Smooth muscle cell of bladder (primary cell): ENCODE results near the gene FLYWCH1. TPM values are rescaled to one million over a fixed set of nuclear protein-coding genes. Genes with fewer than 3 reads are reported as not detected.

ENCODE experiments used
- total RNA-seq: library from RNA; depleted of rRNA; stranded (reverse); fragments of >200 nt; gene quantifications from 2 replicates; pipeline ENCODE4 v1.2.3, GENCODE V29; 2014

The FLYWCH1 gene, protein sequence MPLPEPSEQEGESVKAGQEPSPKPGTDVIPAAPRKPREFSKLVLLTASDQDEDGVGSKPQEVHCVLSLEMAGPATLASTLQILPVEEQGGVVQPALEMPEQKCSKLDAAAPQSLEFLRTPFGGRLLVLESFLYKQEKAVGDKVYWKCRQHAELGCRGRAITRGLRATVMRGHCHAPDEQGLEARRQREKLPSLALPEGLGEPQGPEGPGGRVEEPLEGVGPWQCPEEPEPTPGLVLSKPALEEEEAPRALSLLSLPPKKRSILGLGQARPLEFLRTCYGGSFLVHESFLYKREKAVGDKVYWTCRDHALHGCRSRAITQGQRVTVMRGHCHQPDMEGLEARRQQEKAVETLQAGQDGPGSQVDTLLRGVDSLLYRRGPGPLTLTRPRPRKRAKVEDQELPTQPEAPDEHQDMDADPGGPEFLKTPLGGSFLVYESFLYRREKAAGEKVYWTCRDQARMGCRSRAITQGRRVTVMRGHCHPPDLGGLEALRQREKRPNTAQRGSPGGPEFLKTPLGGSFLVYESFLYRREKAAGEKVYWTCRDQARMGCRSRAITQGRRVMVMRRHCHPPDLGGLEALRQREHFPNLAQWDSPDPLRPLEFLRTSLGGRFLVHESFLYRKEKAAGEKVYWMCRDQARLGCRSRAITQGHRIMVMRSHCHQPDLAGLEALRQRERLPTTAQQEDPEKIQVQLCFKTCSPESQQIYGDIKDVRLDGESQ
- total RNA-seq: 36.4 and 42.5 TPM in 2 replicates

DNA sequence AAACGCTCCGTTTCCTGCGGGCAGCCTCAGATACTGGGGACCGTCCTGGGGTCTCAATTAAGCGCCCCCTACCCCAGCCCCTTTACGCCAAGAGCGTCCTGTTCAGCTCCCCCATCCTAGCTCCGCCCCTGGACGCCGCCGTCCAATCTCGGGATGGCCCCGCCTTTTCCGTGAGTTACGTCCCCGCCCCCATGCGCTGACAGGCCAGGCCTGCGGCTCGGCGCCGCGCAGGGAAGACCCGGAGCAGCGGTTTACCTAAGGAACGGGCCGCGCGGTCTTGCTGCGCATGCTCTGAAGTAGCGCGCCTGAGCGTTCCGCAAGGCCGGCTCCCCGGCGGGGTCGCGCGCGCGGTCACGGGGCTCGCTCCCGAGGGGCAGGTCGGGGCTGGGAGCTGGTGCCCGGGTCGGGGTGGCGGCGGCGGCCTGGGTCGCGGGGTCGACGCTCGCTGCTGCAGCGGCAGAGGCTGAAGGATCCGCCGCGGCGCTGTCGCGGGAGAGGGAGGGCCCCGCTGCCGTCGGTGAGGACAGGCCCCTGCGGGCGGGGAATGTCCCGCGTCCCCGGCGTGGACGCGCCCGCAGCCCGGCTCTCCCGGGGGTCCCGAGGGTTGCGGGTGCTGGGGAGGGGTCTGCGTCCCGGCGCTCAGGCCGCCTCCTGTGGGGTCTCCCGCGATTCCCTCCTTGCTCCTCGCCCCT lies at the start of gene FLYWCH1:
Gene FLYWCH1, plus strand, starts transcription at position 294 of the 692 bp plus-strand sequence. CDS start 17,755 bp downstream, outside the sequence.

DNA sequence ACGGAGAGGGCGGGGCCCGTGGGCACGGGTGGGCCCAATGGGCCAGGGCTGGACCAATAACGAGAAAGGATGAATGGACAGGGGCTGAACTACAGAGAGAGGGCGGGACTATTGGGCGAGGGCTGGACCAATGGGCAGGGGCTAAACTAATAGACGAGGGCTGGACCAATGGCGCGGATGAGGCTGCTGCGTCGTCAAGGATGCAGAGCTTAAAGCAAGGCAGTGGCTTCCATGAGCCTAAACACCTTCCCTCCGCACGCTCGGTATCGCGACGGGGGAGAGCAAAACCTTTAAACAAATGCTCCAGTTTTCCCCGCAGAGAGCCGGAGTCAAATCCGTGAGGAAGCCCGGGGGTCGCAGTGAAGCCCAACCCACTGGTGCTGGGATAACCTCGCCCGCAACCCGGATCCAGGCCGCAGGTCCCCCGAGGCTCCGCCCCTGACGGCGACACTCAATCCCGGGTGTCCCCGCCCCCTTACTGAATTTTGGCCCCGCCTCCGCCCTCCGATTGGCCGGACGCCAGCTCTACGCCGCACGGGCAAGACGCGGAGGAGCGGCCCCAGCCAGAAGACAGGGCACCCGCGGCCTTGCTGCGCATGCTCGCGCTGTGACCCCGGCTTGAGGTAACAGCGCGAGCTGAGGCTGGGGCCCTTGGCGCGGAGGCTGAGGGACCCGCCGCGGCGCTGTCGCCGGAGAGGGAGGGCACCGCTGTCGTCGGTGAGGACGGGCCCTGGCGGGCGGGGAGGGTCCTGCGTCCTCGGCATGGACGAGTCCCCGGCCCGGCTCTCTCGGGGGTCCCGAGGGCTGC lies 28.9 kb upstream of the FLYWCH1 start, which contains the start of gene FLYWCH2:
Gene FLYWCH2, plus strand, starts transcription at position 566 of the 808 bp plus-strand sequence. CDS start 13,235 bp downstream, outside the sequence.

DNA sequence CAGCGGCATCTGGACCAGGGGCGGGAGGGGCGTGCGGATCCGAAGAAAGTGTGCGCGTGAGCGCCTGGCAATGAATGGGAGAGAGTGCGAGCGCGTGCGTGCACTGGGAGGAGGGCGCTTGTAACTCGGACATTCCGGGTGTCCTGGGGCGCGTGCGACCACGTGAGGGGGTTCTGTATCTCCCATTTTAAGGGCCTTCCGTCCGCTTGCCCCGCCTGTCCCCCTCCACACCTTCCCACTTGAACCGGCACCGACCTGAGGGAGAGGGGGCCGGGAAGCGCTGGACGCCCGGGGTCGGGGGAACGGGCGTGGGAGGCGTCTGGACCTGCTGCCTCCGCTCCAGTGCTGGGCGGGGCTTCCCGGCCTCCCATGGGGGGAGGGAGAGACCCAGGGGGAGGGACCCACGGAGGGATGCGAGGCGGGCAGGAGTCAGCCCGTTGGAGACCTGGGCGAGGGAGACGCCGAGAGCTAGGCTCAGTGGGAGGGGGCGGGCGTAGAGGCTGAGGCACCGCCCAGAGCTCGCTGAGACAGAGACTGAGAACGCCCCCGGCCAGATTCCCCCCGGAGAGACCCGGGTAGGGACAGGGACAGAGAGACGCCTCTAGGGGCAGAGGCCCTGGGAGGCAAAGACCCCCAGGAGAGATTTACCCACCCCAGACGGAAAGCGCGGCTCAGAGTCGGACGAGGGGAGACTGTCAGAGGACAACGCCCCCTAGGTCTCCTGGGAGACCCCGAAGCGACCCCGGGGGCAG lies 52.2 kb downstream of the FLYWCH1 start, which contains the start of gene KREMEN2:
Gene KREMEN2, plus strand, starts transcription at position 553 of the 752 bp plus-strand sequence. CDS start 246 bp downstream, outside the sequence.

DNA sequence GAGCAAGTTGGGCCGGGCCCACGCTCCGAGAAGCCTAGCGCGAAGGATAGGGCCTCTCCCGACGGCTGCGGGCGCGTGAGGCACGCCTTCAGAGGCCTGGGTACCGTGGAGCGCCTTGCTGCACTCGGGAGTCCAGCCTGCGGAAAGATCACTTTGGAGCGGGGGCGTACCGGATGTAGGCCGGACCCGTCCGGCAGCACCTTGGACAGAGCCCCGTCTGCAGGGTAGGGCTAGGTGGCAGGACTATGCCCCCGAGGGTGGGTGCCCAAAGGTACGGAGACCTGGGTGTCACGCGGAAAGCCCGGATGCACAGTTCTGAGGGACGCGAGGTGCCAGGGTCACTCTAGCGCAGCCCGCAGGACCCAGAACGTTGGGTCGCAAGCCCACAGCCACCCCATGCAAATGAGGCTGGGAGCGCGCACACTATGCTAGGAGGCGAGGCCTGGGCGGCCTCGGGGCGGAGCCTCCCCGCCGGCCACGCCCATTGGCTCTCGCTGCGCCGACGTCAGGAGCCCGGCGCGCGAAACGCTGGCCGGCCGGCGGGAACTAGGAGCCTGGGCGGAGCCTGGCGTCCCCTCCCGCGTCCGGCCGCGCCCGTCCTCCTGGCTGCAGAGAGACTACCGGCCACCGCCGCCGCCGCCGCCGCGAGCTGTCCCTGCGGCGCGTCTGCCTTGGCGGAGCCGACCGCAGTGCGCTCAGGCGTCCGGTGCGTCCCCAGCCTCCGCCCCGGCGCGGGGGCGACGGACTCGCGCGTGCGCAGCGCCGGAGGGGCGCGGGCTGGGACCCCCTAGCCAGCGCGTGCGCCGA lies 57.2 kb downstream of the FLYWCH1 start, which contains the start of gene PAQR4:
Gene PAQR4, plus strand, starts transcription at position 611 of the 807 bp plus-strand sequence. CDS start 327 bp downstream, outside the sequence.

DNA sequence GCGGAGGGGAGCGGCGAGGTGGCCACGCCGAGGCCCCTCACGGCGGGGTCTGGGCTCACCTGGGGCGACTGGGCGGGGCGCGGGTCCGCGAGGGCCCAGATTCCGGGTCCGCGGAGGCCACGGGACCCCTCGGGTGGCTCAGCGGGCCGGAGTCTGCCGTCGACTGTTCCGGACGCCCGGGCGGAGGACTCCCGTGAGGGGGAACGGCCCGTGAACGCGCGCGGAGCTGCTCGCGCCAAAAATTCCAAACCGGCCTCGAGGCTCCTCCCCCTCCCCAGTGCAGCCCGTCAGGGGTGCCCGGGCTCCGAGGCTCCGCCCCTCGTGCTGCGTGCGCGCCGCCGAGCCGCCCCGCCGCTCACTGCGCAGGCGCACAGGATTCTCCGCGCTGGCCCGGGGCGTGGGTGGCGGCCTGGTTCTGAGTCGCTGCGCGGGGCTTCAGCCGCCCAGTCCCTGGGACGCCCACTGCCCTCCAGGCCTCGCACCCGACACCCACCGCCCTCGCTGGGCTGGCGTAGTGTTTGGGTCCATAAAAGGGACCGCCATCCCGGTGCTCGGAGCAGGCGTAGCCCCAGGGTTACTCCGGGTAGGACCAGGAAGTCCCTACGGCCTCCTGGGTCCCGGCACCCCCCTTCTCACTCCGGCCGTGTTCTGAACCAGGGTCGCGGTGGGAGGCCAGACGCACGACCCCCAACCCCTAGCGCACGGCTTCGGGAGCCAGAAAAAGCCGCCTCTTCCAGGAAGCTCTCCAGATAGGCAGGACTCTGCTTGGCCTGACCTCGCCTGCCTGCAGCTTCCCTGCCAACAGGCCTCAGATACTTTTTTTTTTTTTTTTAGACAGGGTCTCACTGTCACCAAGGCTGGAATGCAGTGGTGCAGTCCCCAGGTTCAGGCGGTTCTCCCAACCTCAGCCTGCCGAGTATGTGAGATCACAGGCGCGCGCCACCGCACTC lies 68.8 kb downstream of the FLYWCH1 start, which contains the start of gene PKMYT1:
Gene PKMYT1, minus strand, starts transcription at position 220 of the 950 bp plus-strand sequence. CDS start 789 bp downstream, outside the sequence.

Other genes starting within 250 kb of the FLYWCH1 start
- gene KCTD5, start 229.4 kb upstream of the FLYWCH1 start, total RNA-seq: 16.2 and 18.2 TPM in 2 replicates
- gene PRSS27, start 191.7 kb upstream of the FLYWCH1 start, total RNA-seq: 0.57 and 0.74 TPM in 2 replicates
- 29.7 and 50.2 TPM in 2 replicates for gene SRRM2, start 159.3 kb upstream of the FLYWCH1 start, total RNA-seq
- gene ELOB, start 134.7 kb upstream of the FLYWCH1 start, total RNA-seq: 507 and 710 TPM in 2 replicates
- gene PRSS33, start 124.4 kb upstream of the FLYWCH1 start, total RNA-seq: not detected in 2 replicates
- not detected in 2 replicates for gene PRSS41, start 113.5 kb upstream of the FLYWCH1 start, total RNA-seq
- gene PRSS21, start 94.7 kb upstream of the FLYWCH1 start, total RNA-seq: 0.55 TPM in 1 of 2 replicates, not detected in the other
- gene ZG16B, start 81.6 kb upstream of the FLYWCH1 start, total RNA-seq: 0.18 and 1.3 TPM in 2 replicates
- not detected in 2 replicates for gene PRSS22, start 53.8 kb upstream of the FLYWCH1 start, total RNA-seq
- 72.2 and 88.2 TPM in 2 replicates for gene FLYWCH2, start 28.7 kb upstream of the FLYWCH1 start, total RNA-seq
- gene KREMEN2, start 52.3 kb downstream of the FLYWCH1 start, total RNA-seq: not detected in 2 replicates
- gene PAQR4, start 57.4 kb downstream of the FLYWCH1 start, total RNA-seq: 0.55 and 0.85 TPM in 2 replicates
- 0.28 and 0.46 TPM in 2 replicates for gene PKMYT1, start 68.5 kb downstream of the FLYWCH1 start, total RNA-seq
- gene CLDN9, start 101.0 kb downstream of the FLYWCH1 start, total RNA-seq: not detected in 2 replicates
- not detected in 2 replicates for gene CLDN6, start 106.3 kb downstream of the FLYWCH1 start, total RNA-seq
- gene TNFRSF12A, start 108.4 kb downstream of the FLYWCH1 start, total RNA-seq: 99.8 and 151 TPM in 2 replicates
- gene HCFC1R1, start 112.0 kb downstream of the FLYWCH1 start, total RNA-seq: 19.9 and 26.3 TPM in 2 replicates
- 22.9 and 29.1 TPM in 2 replicates for gene THOC6, start 112.1 kb downstream of the FLYWCH1 start, total RNA-seq
- gene BICDL2, start 125.0 kb downstream of the FLYWCH1 start, total RNA-seq: under 0.01 and 0.37 TPM in 2 replicates
- under 0.01 TPM in 1 of 2 replicates, not detected in the other for gene MMP25, start 134.6 kb downstream of the FLYWCH1 start, total RNA-seq
- 2.1 and 8.2 TPM in 2 replicates for gene IL32, start 153.7 kb downstream of the FLYWCH1 start, total RNA-seq
- not detected in 2 replicates for gene ZSCAN10, start 187.4 kb downstream of the FLYWCH1 start, total RNA-seq
- gene ZNF205, start 200.7 kb downstream of the FLYWCH1 start, total RNA-seq: 11.8 and 12.8 TPM in 2 replicates
- 2.6 and 3.5 TPM in 2 replicates for gene ZNF213, start 223.1 kb downstream of the FLYWCH1 start, total RNA-seq